NB4 (cell line): ENCODE results near the gene PLXNB2.

ENCODE experiments used
- CTCF ChIP-seq: IDR thresholded peaks from one replicate; pipeline ENCODE4 v1.5.1; 2012; ENCODE audit warnings: low read depth, low read length
- POLR2A ChIP-seq: IDR thresholded peaks from 2 replicates; pipeline ENCODE4 v1.6.1; 2011; ENCODE audit warnings: mild to moderate bottlenecking; ENCODE audit not compliant: insufficient read length; ENCODE audit errors: extremely low read depth
- TF ChIP-seq, protein P1 (sequence below): IDR thresholded peaks from 2 replicates; pipeline ENCODE4 v1.6.1; 2011; ENCODE audit warnings: low read depth, low read length

DNA sequence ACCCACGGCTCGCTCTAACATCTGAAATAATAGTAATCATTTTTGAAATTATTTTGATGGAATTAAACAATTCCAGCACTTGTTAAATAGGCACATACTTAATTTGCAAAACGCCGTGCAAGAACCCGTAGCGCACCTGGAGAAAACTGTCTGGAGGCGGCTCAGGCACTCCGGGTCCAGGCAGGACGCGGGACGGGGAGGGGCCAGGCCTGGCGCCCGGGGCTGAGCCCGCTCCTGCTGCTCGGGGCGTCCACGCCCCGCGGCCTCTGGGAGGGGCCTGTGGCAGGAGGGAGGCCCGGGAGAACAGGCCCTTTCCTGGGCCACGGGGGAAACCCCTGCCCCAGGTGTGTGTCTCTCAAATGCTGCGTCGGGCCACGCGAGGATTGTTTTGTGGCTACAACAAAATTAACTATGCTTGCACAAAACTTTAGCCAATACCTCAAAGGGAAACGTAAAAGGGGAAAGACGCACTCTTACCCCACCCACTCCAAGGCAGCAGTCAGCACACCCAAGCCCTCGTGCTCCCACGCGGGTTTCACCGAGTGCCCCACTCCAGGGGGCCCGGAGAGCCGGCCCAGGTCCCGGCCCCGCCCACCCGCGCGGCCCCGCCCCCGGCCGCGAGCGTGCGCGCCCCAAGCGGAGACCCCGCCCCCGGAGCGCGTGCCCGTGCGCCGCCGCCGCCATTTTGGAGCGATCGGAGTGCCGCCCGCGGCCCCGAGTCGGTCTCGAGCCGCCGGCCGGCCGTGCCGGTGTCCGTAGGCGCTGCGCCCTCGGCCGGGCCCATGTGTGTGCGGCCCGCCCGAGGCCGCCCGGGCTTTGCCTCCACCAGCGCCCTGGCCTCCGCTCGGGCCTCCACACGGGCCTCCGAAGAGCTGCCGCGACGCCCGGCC lies 35.5 kb upstream of the PLXNB2 start, which contains the start of gene PPP6R2:
- TF ChIP-seq POLR2A (peak; percentile 28), CTCF (no peak)
- TF ChIP-seq, protein P1, sequence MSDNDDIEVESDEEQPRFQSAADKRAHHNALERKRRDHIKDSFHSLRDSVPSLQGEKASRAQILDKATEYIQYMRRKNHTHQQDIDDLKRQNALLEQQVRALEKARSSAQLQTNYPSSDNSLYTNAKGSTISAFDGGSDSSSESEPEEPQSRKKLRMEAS, result 0 out of 2 replicates have a peak, but pooled peaks have one; percentile 20
